Loucy (cell line): Measurements from ENCODE around the gene PPP1CA.

ENCODE experiments used
- H2AFZ ChIP-seq: fragments of 200-600 bp; sonication (generic); 2 replicates; pipeline ENCODE4 v1.6.0; 2016; ENCODE audit warnings: antibody characterized with exemption, mild to moderate bottlenecking, low read length, moderate library complexity
- H3F3A ChIP-seq: fragments of 200-600 bp; 2 replicates; pipeline ENCODE4 v1.6.0; 2016; ENCODE audit warnings: antibody characterized with exemption, low read depth, mild to moderate bottlenecking
- H3K27me3 ChIP-seq: fragments of 200-600 bp; sonication (generic); 2 replicates; pipeline ENCODE4 v1.6.1; 2014; ENCODE audit warnings: low read length, mild to moderate bottlenecking; ENCODE audit not compliant: insufficient read depth, poor library complexity, severe bottlenecking
- H3K36me3 ChIP-seq: fragments of 200-600 bp; sonication (generic); 2 replicates; pipeline ENCODE4 v1.6.1; 2016; ENCODE audit warnings: low read length; ENCODE audit not compliant: insufficient read depth
- H3K4me1 ChIP-seq: fragments of 200-600 bp; sonication (generic); 2 replicates; pipeline ENCODE4 v1.5.1; 2014; ENCODE audit warnings: low read length, mild to moderate bottlenecking; ENCODE audit not compliant: insufficient read depth, poor library complexity, severe bottlenecking
- H3K4me2 ChIP-seq: fragments of 200-600 bp; sonication (generic); 2 replicates; pipeline ENCODE4 v1.6.0; 2014; ENCODE audit warnings: antibody characterized with exemption, low read length, low read depth, mild to moderate bottlenecking; ENCODE audit not compliant: poor library complexity, severe bottlenecking
- H3K4me3 ChIP-seq: fragments of 200-600 bp; sonication (generic); 2 replicates; pipeline ENCODE4 v1.5.1; 2014; ENCODE audit warnings: low read length, mild to moderate bottlenecking, mixed read lengths; ENCODE audit not compliant: poor library complexity, severe bottlenecking
- H3K79me2 ChIP-seq: fragments of 200-600 bp; sonication (generic); 2 replicates; pipeline ENCODE4 v1.6.1; 2014; ENCODE audit warnings: low read length; ENCODE audit not compliant: insufficient read depth
- H3K9ac ChIP-seq: fragments of 200-600 bp; sonication (generic); 2 replicates; pipeline ENCODE4 v1.6.0; 2014; ENCODE audit warnings: mild to moderate bottlenecking, low read depth, low read length, moderate library complexity; ENCODE audit not compliant: poor library complexity, severe bottlenecking
- H3K9me2 ChIP-seq: fragments of 200-600 bp; sonication (generic); replicated peaks from 2 replicates; pipeline ENCODE4 v1.6.1; 2016; ENCODE audit warnings: low read depth, low read length, mixed read lengths
- H3K9me3 ChIP-seq: fragments of 200-600 bp; sonication (generic); 2 replicates; pipeline ENCODE4 v1.6.1; 2014; ENCODE audit warnings: mild to moderate bottlenecking, antibody characterized with exemption, low read length, low read depth; ENCODE audit not compliant: insufficient read depth
- H4K20me1 ChIP-seq: fragments of 200-600 bp; sonication (generic); 2 replicates; pipeline ENCODE4 v1.6.0; 2014; ENCODE audit warnings: antibody characterized with exemption, low read length, mild to moderate bottlenecking; ENCODE audit not compliant: insufficient read depth, poor library complexity, severe bottlenecking
- EZH2phosphoT487 ChIP-seq: fragments of 200-600 bp; IDR thresholded peaks from 2 replicates; pipeline ENCODE4 v1.6.1; 2018; ENCODE audit warnings: antibody characterized with exemption, mild to moderate bottlenecking, moderate library complexity, borderline replicate concordance
- TF ChIP-seq, protein P1 (sequence below): fragments of 200-600 bp; sonication (generic); conservative IDR thresholded peaks from 2 replicates; pipeline ENCODE4 v1.5.1; 2014; ENCODE audit warnings: mild to moderate bottlenecking, antibody characterized with exemption, low read length

PPP1CA gene

GRCh38 chr11:67435031-67435726 is 33.5 kb upstream of the PPP1CA start:
- Histone ChIP-seq H3K4me1 (peaks cover 53% of the 10 kb centered on the region), H3K4me3 (peak overlapping the region; percentile 100), H3K36me3 (peaks cover 20% of the 10 kb centered on the region; the same call in 1 of the 2 replicates), H3F3A (0 out of 2 replicates have a peak, but pooled peaks cover 4% of the 10 kb centered on the region), H3K9me3 (no peaks in the 10 kb centered on the region), H3K27me3 (no peaks in the 10 kb centered on the region), H2AFZ (no peak overlapping the region), H4K20me1 (peaks cover 55% of the 10 kb centered on the region), H3K4me2 (peak overlapping the region; percentile 96), H3K79me2 (peaks cover 98% of the 10 kb centered on the region), H3K9me2 (no peaks in the 10 kb centered on the region), H3K9ac (peak overlapping the region; percentile 100)
- no peak for TF ChIP-seq EZH2phosphoT487

DNA sequence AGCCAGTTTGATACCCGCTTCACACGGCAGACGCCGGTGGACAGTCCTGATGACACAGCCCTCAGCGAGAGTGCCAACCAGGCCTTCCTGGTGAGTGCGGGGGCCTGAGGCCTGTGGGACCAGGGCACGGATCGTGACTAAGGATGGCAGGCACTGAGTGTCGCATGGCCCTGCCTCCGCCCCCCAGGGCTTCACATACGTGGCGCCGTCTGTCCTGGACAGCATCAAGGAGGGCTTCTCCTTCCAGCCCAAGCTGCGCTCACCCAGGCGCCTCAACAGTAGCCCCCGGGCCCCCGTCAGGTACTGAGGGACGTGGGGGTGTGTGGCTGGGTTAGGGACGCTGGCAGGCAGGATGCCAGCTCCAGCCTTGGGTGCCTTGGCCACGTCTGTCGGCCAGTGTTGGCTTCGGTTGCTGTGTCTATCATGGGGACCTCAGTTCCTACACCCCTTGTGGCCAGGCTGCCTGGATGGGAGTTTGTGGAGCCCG is 32.8 kb upstream of the PPP1CA start:
- H3K4me3 ChIP-seq: peak overlapping the region; percentile 100
- H3K27me3 ChIP-seq: no peaks in the 10 kb centered on the region
- H3K9me2 ChIP-seq: no peaks in the 10 kb centered on the region
- H3K79me2 ChIP-seq: peaks cover 96% of the 10 kb centered on the region
- H4K20me1 ChIP-seq: peaks cover 59% of the 10 kb centered on the region
- H3K9me3 ChIP-seq: no peaks in the 10 kb centered on the region
- H3K4me2 ChIP-seq: peak overlapping the region; percentile 96
- H3F3A ChIP-seq: 0 out of 2 replicates have a peak, but pooled peaks cover 4% of the 10 kb centered on the region
- peaks cover 20% of the 10 kb centered on the region; the same call in 1 of the 2 replicates for H3K36me3 ChIP-seq
- peak overlapping the region; percentile 100 for H3K9ac ChIP-seq
- peaks cover 54% of the 10 kb centered on the region for H3K4me1 ChIP-seq
- no peak for TF ChIP-seq EZH2phosphoT487
- TF ChIP-seq, protein P1, sequence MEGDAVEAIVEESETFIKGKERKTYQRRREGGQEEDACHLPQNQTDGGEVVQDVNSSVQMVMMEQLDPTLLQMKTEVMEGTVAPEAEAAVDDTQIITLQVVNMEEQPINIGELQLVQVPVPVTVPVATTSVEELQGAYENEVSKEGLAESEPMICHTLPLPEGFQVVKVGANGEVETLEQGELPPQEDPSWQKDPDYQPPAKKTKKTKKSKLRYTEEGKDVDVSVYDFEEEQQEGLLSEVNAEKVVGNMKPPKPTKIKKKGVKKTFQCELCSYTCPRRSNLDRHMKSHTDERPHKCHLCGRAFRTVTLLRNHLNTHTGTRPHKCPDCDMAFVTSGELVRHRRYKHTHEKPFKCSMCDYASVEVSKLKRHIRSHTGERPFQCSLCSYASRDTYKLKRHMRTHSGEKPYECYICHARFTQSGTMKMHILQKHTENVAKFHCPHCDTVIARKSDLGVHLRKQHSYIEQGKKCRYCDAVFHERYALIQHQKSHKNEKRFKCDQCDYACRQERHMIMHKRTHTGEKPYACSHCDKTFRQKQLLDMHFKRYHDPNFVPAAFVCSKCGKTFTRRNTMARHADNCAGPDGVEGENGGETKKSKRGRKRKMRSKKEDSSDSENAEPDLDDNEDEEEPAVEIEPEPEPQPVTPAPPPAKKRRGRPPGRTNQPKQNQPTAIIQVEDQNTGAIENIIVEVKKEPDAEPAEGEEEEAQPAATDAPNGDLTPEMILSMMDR: no peak
- no peak overlapping the region for H2AFZ ChIP-seq

GRCh38 chr11:67433536-67434394 is 32.1 kb upstream of the PPP1CA start:
- Histone ChIP-seq H3K9ac (peak overlapping the region; percentile 100), H3K4me2 (peak overlapping the region; percentile 96)

More at GRCh38 chr11:67433536-67434394, 32.1 kb upstream of the PPP1CA start:
- peaks cover 96% of the 10 kb centered on the region for H3K79me2 ChIP-seq
- peaks cover 59% of the 10 kb centered on the region for H4K20me1 ChIP-seq
- H3K9me2 ChIP-seq: no peaks in the 10 kb centered on the region
- H3K36me3 ChIP-seq: peaks cover 20% of the 10 kb centered on the region; the same call in 1 of the 2 replicates
- no peaks in the 10 kb centered on the region for H3K27me3 ChIP-seq
- H3K4me1 ChIP-seq: peaks cover 54% of the 10 kb centered on the region
- H3K9me3 ChIP-seq: no peaks in the 10 kb centered on the region
- no peak overlapping the region for H2AFZ ChIP-seq
- TF ChIP-seq, protein P1: no peak
- no peak for TF ChIP-seq EZH2phosphoT487
- H3K4me3 ChIP-seq: peak overlapping the region; percentile 100
- H3F3A ChIP-seq: 0 out of 2 replicates have a peak, but pooled peaks cover 4% of the 10 kb centered on the region
